ENCODE results near the gene HNRNPUL1.
A peak's percentile ranks its signal among the peaks of the same experiment; 100 is the strongest.

Gene HNRNPUL1

DNA sequence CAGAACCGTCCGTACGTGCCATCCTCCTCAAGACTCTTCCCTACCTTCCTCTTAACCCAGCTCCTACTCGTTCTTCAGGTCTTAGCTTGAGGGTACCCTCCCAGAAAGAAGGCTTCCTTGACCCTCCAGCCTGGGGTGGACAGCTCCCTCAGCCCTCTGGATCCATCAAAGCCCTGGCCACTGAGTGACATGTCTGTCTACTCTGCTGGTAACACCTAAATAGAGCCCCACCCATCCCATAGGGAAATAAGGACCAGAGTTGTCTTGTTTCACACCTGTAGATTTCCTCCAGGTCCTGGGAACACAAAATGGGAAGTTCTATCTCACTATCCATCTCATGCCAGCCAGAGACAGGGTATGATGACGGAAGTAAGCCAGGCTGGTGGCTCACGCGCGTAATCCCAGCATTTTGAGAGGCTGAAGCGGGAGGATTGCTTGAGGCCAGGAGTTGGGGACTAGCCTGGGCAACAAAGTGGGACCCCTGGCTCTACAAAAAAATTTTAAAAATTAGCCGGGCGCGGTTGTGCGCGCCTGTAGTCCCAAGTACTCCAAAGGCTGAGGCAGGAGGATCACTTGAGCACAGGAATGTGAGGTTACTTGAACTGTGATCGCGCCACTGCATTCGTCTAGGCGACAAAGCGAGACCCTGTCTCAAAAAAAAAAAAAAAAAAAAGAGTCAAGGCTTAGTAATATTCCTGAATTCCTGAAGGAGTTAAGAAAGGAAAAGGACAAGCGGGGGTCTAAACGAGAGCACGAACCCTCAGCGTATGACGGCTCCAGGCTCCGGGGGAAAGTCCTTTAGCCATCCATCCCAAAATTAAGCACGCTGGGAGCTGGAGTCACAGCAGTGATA lies 45.2 kb downstream of the HNRNPUL1 start:
- DNase-seq: no peak

- DNase-seq: peak; percentile 90
Measured at GRCh38 chr19:41310033-41310831, 46.1 kb downstream of the HNRNPUL1 start, which contains the start of gene CCDC97. CCDC97 (plus strand) TSS chr19:41310172; CDS start chr19:41310311, 139 bp downstream.

GRCh38 chr19:41311072-41311471 lies 46.9 kb downstream of the HNRNPUL1 start:
- DNase-seq: no peak

DNA sequence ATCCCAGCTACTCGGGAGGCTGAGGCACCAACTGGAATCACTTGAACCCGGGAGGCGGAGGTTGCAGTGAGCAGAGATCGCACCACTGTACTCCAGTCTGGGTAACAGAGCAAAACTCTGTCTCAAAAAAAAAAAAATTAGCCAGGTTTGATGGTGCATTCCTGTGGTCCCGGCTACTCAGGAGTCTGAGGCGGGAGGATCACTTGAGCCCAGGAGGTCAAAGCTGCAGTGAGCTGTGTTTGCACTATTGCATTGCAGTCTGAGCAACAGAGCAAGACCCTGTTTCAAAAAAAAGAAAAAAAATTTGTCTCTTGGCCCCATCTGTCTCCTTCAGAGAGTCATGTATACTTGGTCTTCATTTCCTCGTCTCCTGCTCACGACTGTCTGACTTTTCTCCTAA lies 47.4 kb downstream of the HNRNPUL1 start:
- DNase-seq: no peak

DNA sequence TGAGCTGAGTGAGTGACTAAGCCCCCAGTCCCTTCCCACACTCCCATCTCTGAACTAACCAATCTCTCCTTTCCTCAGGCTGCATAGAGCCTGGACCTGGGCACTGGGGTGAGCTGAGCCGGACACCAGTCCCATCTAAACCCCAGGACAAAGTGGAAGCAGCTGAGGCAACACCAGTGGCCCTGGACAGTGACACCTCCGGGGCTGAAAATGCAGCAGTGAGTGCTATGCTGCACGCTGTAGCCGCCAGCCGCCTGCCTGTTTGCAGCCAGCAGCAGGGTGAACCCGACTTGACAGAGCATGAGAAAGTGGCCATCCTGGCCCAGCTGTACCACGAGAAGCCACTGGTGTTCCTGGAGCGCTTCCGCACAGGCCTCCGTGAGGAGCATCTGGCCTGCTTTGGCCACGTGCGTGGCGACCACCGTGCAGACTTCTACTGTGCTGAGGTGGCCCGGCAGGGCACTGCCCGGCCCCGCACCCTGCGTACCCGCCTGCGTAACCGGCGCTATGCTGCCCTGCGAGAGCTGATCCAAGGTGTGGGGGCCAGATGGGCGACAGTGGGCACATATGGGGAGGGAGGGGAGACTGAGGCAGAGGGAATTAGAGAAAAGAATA lies 52.2 kb downstream of the HNRNPUL1 start:
- DNase-seq: no peak

GRCh38 chr19:41318696-41319499 lies 54.7 kb downstream of the HNRNPUL1 start:
- DNase-seq: no peak

DNA sequence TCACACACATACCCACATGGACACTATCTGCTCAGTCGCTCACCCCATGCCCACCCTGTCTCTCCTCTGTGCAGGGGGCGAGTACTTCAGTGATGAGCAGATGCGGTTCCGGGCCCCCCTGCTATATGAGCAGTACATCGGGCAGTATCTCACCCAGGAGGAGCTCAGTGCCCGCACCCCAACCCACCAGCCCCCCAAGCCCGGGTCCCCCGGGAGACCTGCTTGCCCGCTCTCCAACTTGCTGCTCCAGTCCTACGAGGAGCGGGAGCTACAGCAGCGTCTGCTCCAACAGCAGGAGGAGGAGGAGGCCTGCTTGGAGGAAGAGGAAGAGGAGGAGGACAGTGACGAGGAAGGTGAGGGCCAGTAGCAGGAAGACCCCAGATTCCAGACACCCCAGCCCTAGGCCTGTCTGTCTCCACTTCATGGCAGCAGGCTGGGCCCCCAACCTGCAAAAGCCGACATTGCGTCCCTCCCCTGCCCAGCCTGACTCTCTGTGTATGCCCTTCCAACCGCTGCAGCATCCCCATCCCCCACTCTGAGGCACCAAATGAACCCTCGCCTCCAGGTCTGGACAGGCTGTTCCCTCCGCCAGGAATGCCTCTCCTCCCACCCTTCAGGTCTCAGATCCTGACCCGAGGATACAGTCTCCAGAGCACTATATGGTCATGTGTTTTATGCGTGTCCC lies 55.5 kb downstream of the HNRNPUL1 start:
- DNase-seq: no peak

GRCh38 chr19:41320185-41320518 lies 56.0 kb downstream of the HNRNPUL1 start:
- DNase-seq: no peak

GRCh38 chr19:41320568-41320967 lies 56.4 kb downstream of the HNRNPUL1 start:
- DNase-seq: no peak

GRCh38 chr19:41321204-41321599 lies 57.0 kb downstream of the HNRNPUL1 start:
- DNase-seq: no peak

DNA sequence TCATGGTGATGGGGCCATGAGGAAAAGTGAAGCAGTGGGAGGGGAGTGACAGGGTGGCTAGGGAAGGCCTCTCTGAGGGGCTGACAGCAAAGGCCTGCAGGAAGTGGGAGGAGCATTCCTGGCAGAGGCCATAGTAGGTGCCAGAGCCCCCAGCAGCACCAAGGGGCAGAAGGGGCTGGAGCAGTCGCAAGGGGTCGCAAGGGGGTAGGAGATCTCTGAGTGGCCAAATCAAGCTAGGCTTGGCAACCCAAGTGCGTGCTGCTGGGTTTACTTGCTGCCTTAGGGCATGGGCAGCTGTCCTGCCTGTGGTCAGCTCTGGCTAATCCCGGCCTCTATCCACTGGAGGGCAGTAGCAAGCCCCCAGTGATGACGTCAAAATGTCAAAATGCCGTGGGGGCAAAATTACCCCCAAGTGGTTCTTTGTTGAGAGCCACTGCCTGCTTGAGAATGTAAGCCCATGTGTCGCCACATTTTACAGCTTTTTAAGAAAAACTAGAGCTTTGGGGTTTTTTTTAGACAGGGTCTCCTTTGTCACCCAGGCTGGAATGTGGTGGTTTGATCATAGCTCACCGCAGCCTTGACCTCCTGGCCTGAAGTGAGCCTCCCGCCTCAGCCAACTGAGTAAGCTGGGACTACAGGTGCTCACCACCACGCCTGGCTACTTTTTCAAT lies 57.6 kb downstream of the HNRNPUL1 start:
- DNase-seq: no peak

DNA sequence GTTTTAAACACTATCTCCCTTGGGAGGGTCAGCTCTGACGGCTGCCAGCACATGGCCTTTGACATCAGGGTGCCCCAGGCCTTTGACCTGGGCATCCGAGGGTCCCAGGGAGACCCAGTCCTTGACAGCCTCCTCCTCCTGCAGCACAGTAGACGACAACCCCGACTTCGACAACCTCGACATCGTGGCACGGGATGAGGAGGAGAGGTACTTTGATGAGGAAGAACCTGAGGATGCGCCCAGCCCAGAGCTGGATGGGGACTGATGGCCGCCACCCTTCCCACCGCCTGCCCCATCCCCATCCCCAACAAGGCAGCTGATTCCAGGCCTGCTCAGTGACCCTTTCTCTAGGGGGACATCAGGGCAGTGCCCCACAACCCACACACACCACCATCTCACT lies 58.3 kb downstream of the HNRNPUL1 start:
- no peak for DNase-seq

GRCh38 chr19:41323023-41323422 lies 58.9 kb downstream of the HNRNPUL1 start:
- DNase-seq: no peak

DNA sequence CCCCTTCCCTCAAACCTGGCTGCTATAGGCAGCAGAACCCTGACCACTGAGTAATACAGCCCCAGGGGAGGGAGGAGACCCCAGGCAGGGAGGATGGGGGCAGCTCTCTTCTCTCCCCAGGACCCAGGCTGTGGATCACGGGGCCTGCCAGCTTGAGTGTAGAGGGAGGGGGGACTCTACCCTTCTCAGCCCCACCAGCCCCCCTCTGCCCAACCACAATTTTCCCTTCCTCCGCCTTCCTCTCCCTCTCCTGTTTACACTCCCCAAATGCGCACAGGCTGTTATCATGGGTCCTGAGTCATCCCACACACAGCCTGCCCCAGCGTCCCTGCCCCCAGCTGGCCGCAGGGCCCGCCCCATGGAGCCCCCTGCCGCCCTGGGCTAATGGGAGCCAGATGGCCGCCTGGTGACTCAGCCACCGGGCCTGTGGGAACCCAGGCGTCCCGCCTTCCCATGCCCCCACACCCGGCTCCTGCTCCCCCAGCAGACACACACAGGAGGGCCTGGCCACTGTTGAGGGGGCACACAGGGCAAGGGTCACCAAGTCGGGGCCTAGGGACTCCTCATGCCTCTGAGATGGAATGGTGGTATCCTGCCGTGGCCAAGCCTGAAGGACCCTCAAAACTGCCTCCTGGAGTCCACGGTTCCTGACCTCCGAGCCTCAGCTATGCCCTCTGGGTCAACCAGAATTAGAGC lies 59.4 kb downstream of the HNRNPUL1 start:
- DNase-seq: no peak

DNA sequence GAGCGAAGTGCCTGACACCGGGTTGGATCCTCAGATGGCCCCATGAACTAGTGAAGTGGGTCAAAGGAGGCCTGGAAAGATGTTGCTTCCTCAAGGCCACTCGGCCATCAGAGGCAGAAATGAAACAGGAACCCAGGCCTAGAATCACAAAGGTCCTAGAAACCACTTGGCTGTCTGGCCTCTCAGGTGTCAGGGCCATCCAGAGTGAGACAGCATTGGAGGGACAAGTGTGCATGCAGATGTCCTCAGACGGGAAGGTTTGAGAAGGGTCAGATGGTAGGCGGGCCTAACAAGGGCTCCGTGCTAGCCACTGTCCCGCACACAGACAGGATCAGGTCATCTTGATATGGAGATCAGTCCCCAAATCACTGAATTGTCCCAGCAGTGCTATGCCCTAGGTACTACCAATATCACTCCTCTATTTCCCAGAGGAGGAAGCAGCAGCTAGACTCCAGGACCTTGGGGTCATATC lies 60.1 kb downstream of the HNRNPUL1 start:
- no peak for DNase-seq

GRCh38 chr19:41324921-41325639 lies 60.9 kb downstream of the HNRNPUL1 start:
- no peak for DNase-seq

GRCh38 chr19:41325640-41325946 lies 61.4 kb downstream of the HNRNPUL1 start:
- DNase-seq: no peak

- DNase-seq: no peak
Measured at GRCh38 chr19:41325947-41326706, 62.0 kb downstream of the HNRNPUL1 start.

DNA sequence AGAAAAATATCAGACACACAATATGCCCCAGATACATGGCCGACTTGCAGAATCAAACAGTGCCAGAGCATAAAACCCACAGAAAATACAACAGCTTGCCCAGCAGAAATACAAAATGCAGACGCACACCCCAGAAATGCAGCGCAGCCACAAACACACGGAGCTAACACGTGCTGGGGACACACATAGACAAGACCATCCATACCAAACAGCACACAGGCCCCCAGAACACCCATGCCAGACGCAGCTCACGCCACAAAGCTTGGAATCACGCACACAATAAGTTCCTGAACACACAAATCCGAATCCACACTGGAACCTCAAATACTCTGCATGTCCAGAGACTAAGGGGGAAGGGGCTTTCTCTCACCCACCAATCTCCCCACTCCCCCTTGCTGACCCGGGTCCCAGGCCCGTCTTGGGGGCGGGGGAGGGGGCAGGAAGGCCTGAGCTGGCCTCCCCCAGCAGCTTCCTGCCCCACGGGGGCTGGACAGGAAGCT lies 63.0 kb downstream of the HNRNPUL1 start:
- DNase-seq: no peak

Measured in CD4-positive, alpha-beta T cell treated with Interleukin-4 for 4 hours (primary cell).